Gastrocnemius medialis (tissue), 4 donors: ENCODE data around the gene PTPN6. TPM values are rescaled to one million over a fixed set of nuclear protein-coding genes. Genes with fewer than 3 reads are reported as not detected.

Experiments
- ATAC-seq, 2 donors: fragments of 150-250 bp; one replicate each; pipeline ENCODE4 v1.9.1; 2016
- DNase-seq, 2 donors: peaks; one replicate each; pipeline ENCODE4 v3.0.0-alpha.2; 2019
- H3K27ac ChIP-seq, 4 donors: fragments of 200-600 bp; sonication (generic); 1 replicate in 1 of 4; 2 replicates in 3 of 4; pipeline ENCODE4 v1.5.1; 2016 to 2018; ENCODE audit warnings: mild to moderate bottlenecking in 2 of 4, moderate library complexity in 1 of 4
- H3K27me3 ChIP-seq, 3 donors: fragments of 200-600 bp; sonication (generic) in 2 of 3; 1 replicate in 1 of 3; 2 replicates in 2 of 3; pipeline versions ENCODE4 v1.5.1 to v1.6.0; 2016 to 2019; ENCODE audit warnings: mild to moderate bottlenecking in 1 of 3, moderate library complexity in 1 of 3
- H3K36me3 ChIP-seq, 2 donors: fragments of 200-600 bp; sonication (generic) in 1 of 2; one replicate each; pipeline ENCODE4 v1.5.1; 2017 to 2018
- H3K4me1 ChIP-seq, 2 donors: fragments of 200-600 bp; sonication (generic) in 1 of 2; one replicate each; pipeline ENCODE4 v1.5.1; 2016 to 2017; ENCODE audit warnings: mild to moderate bottlenecking in 2 of 2
- H3K4me3 ChIP-seq, 4 donors: fragments of 200-600 bp; sonication (generic) in 3 of 4; 1 replicate in 1 of 4; 2 replicates in 3 of 4; pipeline ENCODE4 v1.5.1; 2016 to 2019; ENCODE audit warnings: mild to moderate bottlenecking in 2 of 4
- H3K9me3 ChIP-seq, 3 donors: fragments of 200-600 bp; sonication (generic) in 2 of 3; 1 replicate in 1 of 3; 2 replicates in 2 of 3; pipeline ENCODE4 v1.5.1; 2016 to 2019
- CTCF ChIP-seq, 5 experiments: fragments of 450-650 bp in 3 of 5; fragments of 200-600 bp in 2 of 5; sonication (generic) in 2 of 5; IDR thresholded peaks in 4 of 5; conservative IDR thresholded peaks in 1 of 5; 1 replicate in 4 of 5; 2 replicates in 1 of 5; pipeline ENCODE4 v1.5.1; 2016 to 2019; ENCODE audit warnings: antibody characterized with exemption in 5 of 5, mild to moderate bottlenecking in 3 of 5, moderate library complexity in 3 of 5
- POLR2A ChIP-seq, 2 donors: fragments of 450-650 bp; IDR thresholded peaks; one replicate each; pipeline ENCODE4 v1.6.1; 2017; ENCODE audit warnings: antibody characterized with exemption in 2 of 2, mild to moderate bottlenecking in 2 of 2, moderate library complexity in 2 of 2
- in situ Hi-C, 4 donors: fragments of 200-750 bp; cut with MboI; loops; one replicate each; pipeline versions ENCODE4 v1.15.0 to v1.8.0; 2017; ENCODE audit warnings: low sequenced_read_pairs in 4 of 4
- intact Hi-C: fragments of 100-400 bp; cut with DNase I; formaldehyde crosslinking; loops from one replicate; pipeline ENCODE4 v1.15.1; 2023; ENCODE audit warnings: low total_unique reads
- total RNA-seq, 4 donors: library from RNA; depleted of rRNA; stranded (reverse); fragments of >200 nt; gene quantifications; one replicate each; pipeline versions ENCODE4 v1.1.0 to v1.2.3, GENCODE V29; 2016

PTPN6 gene
- total RNA-seq, 4 donors from 2014 or later, result 0.87 to 7.6 (median 5.0) TPM

- in situ Hi-C loops, result no loop called here
- H3K27ac ChIP-seq, result no peak overlapping the region
- no peaks in the 10 kb centered on the region for H3K27me3 ChIP-seq
- intact Hi-C loops, result no loop called here
- TF ChIP-seq POLR2A (IDR thresholded peaks at IDR 0.05), result no peak
- no peak for TF ChIP-seq CTCF (IDR thresholded peaks at IDR 0.05 in 4 of 5, conservative IDR thresholded peaks at IDR 0.05 in 1 of 5)
- no peak for ATAC-seq
- H3K36me3 ChIP-seq, result peaks cover 0 to 17% of the 10 kb centered on the region in 2 donors
- H3K4me1 ChIP-seq, result peaks cover 3 to 13% of the 10 kb centered on the region in 2 donors
- H3K4me3 ChIP-seq, result no peak overlapping the region
- no peaks in the 10 kb centered on the region for H3K9me3 ChIP-seq
- no peak for DNase-seq
Observed at GRCh38 chr12:6950401-6950801, 755 bp upstream of the PTPN6 start.

DNA sequence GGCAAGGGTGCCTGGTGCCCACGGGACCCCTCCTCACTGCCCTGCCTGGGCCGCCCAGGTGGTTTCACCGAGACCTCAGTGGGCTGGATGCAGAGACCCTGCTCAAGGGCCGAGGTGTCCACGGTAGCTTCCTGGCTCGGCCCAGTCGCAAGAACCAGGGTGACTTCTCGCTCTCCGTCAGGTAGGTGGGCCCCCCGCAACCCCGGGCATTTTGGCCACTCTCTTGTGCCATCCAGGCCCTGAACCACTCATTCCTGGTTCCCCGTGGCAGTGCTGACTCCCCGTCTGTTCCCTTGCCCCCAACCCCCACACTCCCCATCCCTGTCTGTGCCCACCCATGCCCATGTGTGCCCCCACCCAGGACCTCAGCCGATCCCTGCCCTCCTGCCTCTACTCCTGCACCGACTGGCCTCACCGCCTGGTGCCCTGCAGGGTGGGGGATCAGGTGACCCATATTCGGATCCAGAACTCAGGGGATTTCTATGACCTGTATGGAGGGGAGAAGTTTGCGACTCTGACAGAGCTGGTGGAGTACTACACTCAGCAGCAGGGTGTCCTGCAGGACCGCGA is 480 bp downstream of the PTPN6 start:
- TF ChIP-seq CTCF (IDR thresholded peaks at IDR 0.05 in 4 of 5, conservative IDR thresholded peaks at IDR 0.05 in 1 of 5), result no peak
- no peak for TF ChIP-seq POLR2A (IDR thresholded peaks at IDR 0.05)
- in situ Hi-C loops (no loop called here), intact Hi-C loops (no loop called here)
- DNase-seq (no peak), ATAC-seq (no peak)
- peak overlapping the region in 1 of 4 donors; percentile 42 for H3K4me3 ChIP-seq
- H3K27ac ChIP-seq, result peak overlapping the region in 1 of 4 donors; percentile 41
- H3K4me1 ChIP-seq, result peaks cover 0 to under 1% of the 10 kb centered on the region in 2 donors
- H3K9me3 ChIP-seq, result no peaks in the 10 kb centered on the region
- no peaks in the 10 kb centered on the region for H3K27me3 ChIP-seq
- H3K36me3 ChIP-seq, result peaks cover 0 to 6% of the 10 kb centered on the region in 2 donors

GRCh38 chr12:6952121-6952862 is 1.1 kb downstream of the PTPN6 start:
- ATAC-seq, result no peak
- no peak for DNase-seq
- no peak for TF ChIP-seq CTCF (IDR thresholded peaks at IDR 0.05 in 4 of 5, conservative IDR thresholded peaks at IDR 0.05 in 1 of 5)
- H3K4me1 ChIP-seq, result no peaks in the 10 kb centered on the region
- in situ Hi-C loops, result no loop called here
- no peaks in the 10 kb centered on the region for H3K27me3 ChIP-seq
- intact Hi-C loops, result no loop called here
- H3K4me3 ChIP-seq, result peak overlapping the region in 1 of 4 donors; percentile 42
- peaks cover 0 to under 1% of the 10 kb centered on the region in 2 donors for H3K36me3 ChIP-seq
- H3K27ac ChIP-seq, result no peak overlapping the region
- no peaks in the 10 kb centered on the region for H3K9me3 ChIP-seq

GRCh38 chr12:6952863-6953441 is 1.8 kb downstream of the PTPN6 start:
- H3K27me3 ChIP-seq, result no peaks in the 10 kb centered on the region
- no peak for TF ChIP-seq CTCF (IDR thresholded peaks at IDR 0.05 in 4 of 5, conservative IDR thresholded peaks at IDR 0.05 in 1 of 5)
- TF ChIP-seq POLR2A (IDR thresholded peaks at IDR 0.05), result no peak

More at GRCh38 chr12:6952863-6953441, 1.8 kb downstream of the PTPN6 start:
- Histone ChIP-seq H3K36me3 (no peaks in the 10 kb centered on the region), H3K4me3 (peak overlapping the region in 1 of 4 donors; percentile 42), H3K4me1 (no peaks in the 10 kb centered on the region), H3K27ac (peak overlapping the region in 3 of 4 donors; percentile 35 to 43 (median 41)), H3K9me3 (no peaks in the 10 kb centered on the region)
- intact Hi-C loops, result no loop called here
- ATAC-seq, result no peak
- no peak for DNase-seq
- in situ Hi-C loops, result no loop called here
